Measurements from ENCODE around the gene MAP6D1.

Gene MAP6D1

GRCh38 chr3:183839751-183840150, 14.4 kb upstream of the MAP6D1 start:
- DNase-seq (ENCODE audit: insufficient read length) (no peak), FAIRE-seq (no peak)
- no peak for TF ChIP-seq POLR2A (IDR thresholded peaks at IDR 0.05; ENCODE audit: low read depth, low read length)
- no peak for TF ChIP-seq TAF1 (IDR thresholded peaks at IDR 0.05; ENCODE audit: borderline replicate concordance, low read depth, low read length)
- TF ChIP-seq POLR2AphosphoS5 (IDR thresholded peaks at IDR 0.05; ENCODE audit: low read depth, low read length): no peak

GRCh38 chr3:183837894-183838293, 12.5 kb upstream of the MAP6D1 start:
- no peak for TF ChIP-seq POLR2A (IDR thresholded peaks at IDR 0.05; ENCODE audit: low read depth, low read length)
- no peak for TF ChIP-seq POLR2AphosphoS5 (IDR thresholded peaks at IDR 0.05; ENCODE audit: low read depth, low read length)
- DNase-seq (ENCODE audit: insufficient read length): no peak
- no peak for FAIRE-seq

- DNase-seq (ENCODE audit: insufficient read length): no peak
- FAIRE-seq: no peak
- TF ChIP-seq POLR2AphosphoS5 (IDR thresholded peaks at IDR 0.05; ENCODE audit: low read depth, low read length) (no peak), POLR2A (IDR thresholded peaks at IDR 0.05; ENCODE audit: low read depth, low read length) (no peak), TAF1 (IDR thresholded peaks at IDR 0.05; ENCODE audit: borderline replicate concordance, low read depth, low read length) (no peak)
These were observed 12.0 kb upstream of the MAP6D1 start for GRCh38 chr3:183837390-183837789.

GRCh38 chr3:183833516-183833915, 8.1 kb upstream of the MAP6D1 start:
- no peak for TF ChIP-seq TAF1 (IDR thresholded peaks at IDR 0.05; ENCODE audit: borderline replicate concordance, low read depth, low read length)
- no peak for TF ChIP-seq POLR2A (IDR thresholded peaks at IDR 0.05; ENCODE audit: low read depth, low read length)
- TF ChIP-seq POLR2AphosphoS5 (IDR thresholded peaks at IDR 0.05; ENCODE audit: low read depth, low read length): no peak
- FAIRE-seq (no peak), DNase-seq (ENCODE audit: insufficient read length) (no peak)

GRCh38 chr3:183830187-183830586, 4.8 kb upstream of the MAP6D1 start:
- FAIRE-seq (no peak), DNase-seq (ENCODE audit: insufficient read length) (no peak)
- TF ChIP-seq POLR2AphosphoS5 (IDR thresholded peaks at IDR 0.05; ENCODE audit: low read depth, low read length) (no peak), POLR2A (IDR thresholded peaks at IDR 0.05; ENCODE audit: low read depth, low read length) (no peak), TAF1 (IDR thresholded peaks at IDR 0.05; ENCODE audit: borderline replicate concordance, low read depth, low read length) (no peak)

- FAIRE-seq (no peak), DNase-seq (ENCODE audit: insufficient read length) (no peak)
- no peak for TF ChIP-seq POLR2A (IDR thresholded peaks at IDR 0.05; ENCODE audit: low read depth, low read length)
These were observed 4.1 kb upstream of the MAP6D1 start for GRCh38 chr3:183829466-183829865.

- FAIRE-seq (no peak), DNase-seq (ENCODE audit: insufficient read length) (no peak)
These were observed 3.1 kb upstream of the MAP6D1 start for GRCh38 chr3:183828538-183828870.

GRCh38 chr3:183827809-183828537, 2.6 kb upstream of the MAP6D1 start:
- TF ChIP-seq TAF1 (IDR thresholded peaks at IDR 0.05; ENCODE audit: borderline replicate concordance, low read depth, low read length) (no peak), POLR2AphosphoS5 (IDR thresholded peaks at IDR 0.05; ENCODE audit: low read depth, low read length) (no peak), POLR2A (IDR thresholded peaks at IDR 0.05; ENCODE audit: low read depth, low read length) (no peak)
- no peak for DNase-seq (ENCODE audit: insufficient read length)
- no peak for FAIRE-seq

More at GRCh38 chr3:183828538-183828870, 3.1 kb upstream of the MAP6D1 start:
- TF ChIP-seq POLR2AphosphoS5 (IDR thresholded peaks at IDR 0.05; ENCODE audit: low read depth, low read length) (no peak), POLR2A (IDR thresholded peaks at IDR 0.05; ENCODE audit: low read depth, low read length) (no peak), TAF1 (IDR thresholded peaks at IDR 0.05; ENCODE audit: borderline replicate concordance, low read depth, low read length) (no peak)

GRCh38 chr3:183826448-183827250, 1.3 kb upstream of the MAP6D1 start:
- TF ChIP-seq TAF1 (IDR thresholded peaks at IDR 0.05; ENCODE audit: borderline replicate concordance, low read depth, low read length): no peak
- TF ChIP-seq POLR2A (IDR thresholded peaks at IDR 0.05; ENCODE audit: low read depth, low read length): no peak
- no peak for TF ChIP-seq POLR2AphosphoS5 (IDR thresholded peaks at IDR 0.05; ENCODE audit: low read depth, low read length)
- DNase-seq (ENCODE audit: insufficient read length) (no peak), FAIRE-seq (no peak)

GRCh38 chr3:183824761-183825455, 469 bp downstream of the MAP6D1 start:
- TF ChIP-seq TAF1 (IDR thresholded peaks at IDR 0.05; ENCODE audit: borderline replicate concordance, low read depth, low read length) (no peak), POLR2AphosphoS5 (IDR thresholded peaks at IDR 0.05; ENCODE audit: low read depth, low read length) (no peak), POLR2A (IDR thresholded peaks at IDR 0.05; ENCODE audit: low read depth, low read length) (no peak)
- DNase-seq (ENCODE audit: insufficient read length) (peak; percentile 49), FAIRE-seq (peak; percentile 60)

- FAIRE-seq (no peak), DNase-seq (ENCODE audit: insufficient read length) (no peak)
These were observed 1.4 kb downstream of the MAP6D1 start for GRCh38 chr3:183823963-183824362.

More at GRCh38 chr3:183823963-183824362, 1.4 kb downstream of the MAP6D1 start:
- no peak for TF ChIP-seq POLR2A (IDR thresholded peaks at IDR 0.05; ENCODE audit: low read depth, low read length)
- no peak for TF ChIP-seq POLR2AphosphoS5 (IDR thresholded peaks at IDR 0.05; ENCODE audit: low read depth, low read length)
- no peak for TF ChIP-seq TAF1 (IDR thresholded peaks at IDR 0.05; ENCODE audit: borderline replicate concordance, low read depth, low read length)
